ENCODE results near the gene GMDS. TPM values are rescaled to one million over a fixed set of nuclear protein-coding genes. Genes with fewer than 3 reads are reported as not detected.

Gene GMDS
- total and polyA plus RNA-seq, 5 donors: 8.1 to 13.5 (median 12.6) TPM

DNA sequence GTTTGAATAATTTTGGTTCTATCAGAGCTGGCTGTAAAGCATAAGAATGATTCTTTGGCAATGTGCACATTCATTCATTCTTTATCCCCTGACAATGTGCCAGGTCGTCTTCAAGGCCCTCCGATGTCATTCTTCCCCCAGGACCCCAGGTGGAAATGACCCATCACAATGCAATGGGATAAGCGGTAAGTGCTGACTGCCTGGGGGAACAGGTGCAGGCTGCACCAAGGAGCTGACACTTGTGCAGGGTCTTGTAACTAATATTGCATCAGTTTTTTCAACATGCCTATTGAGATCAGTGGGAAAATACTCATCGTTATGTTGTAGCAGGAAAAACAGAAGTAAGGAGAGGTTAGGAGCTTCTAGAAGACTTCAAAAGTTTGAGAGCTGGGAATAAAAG is 530.1 kb downstream of the GMDS start:
- Histone ChIP-seq H3K27me3 (ENCODE audit: control insufficient read depth, insufficient read depth) (no peaks in the 10 kb centered on the region), H3K27ac (ENCODE audit: low read length) (no peak overlapping the region), H3K9me3 (ENCODE audit: control insufficient read depth, low read length) (no peaks in the 10 kb centered on the region), H3K4me1 (ENCODE audit: control insufficient read depth, insufficient read depth, low read length) (no peaks in the 10 kb centered on the region), H3K4me3 (ENCODE audit: low read length) (no peak overlapping the region)
- intact Hi-C loops (cut with DNase I): no loop called here
- ATAC-seq (no peak), DNase-seq (no peak)
- 84% methylated on average over 4 of the region's 4 CpGs for WGBS

DNA sequence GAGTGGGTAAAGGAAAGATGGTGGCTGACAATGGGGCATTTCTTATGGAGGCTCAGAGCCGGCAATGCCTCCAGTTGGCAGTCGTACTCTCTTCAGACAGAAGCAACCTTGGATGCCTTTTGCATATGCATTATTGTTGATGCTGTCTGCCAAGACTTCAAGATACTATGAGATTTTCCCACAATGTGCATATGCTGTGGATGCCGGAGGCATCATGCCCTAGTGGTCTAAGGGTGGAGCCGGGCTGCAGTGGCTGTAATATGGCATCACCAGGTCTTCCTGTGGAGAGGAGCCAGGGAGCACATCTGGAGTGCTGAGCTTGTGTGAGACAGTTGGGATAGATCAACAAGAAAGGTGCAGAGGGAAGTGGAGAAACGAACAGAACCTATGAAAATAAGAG is 530.8 kb downstream of the GMDS start:
- Histone ChIP-seq H3K27me3 (ENCODE audit: control insufficient read depth, insufficient read depth) (no peaks in the 10 kb centered on the region), H3K9me3 (ENCODE audit: control insufficient read depth, low read length) (no peaks in the 10 kb centered on the region), H3K4me1 (ENCODE audit: control insufficient read depth, insufficient read depth, low read length) (no peaks in the 10 kb centered on the region), H3K4me3 (ENCODE audit: low read length) (no peak overlapping the region), H3K27ac (ENCODE audit: low read length) (no peak overlapping the region)
- ATAC-seq (no peak), DNase-seq (no peak)
- WGBS: 93% methylated on average over 5 of the region's 5 CpGs
- intact Hi-C loops (cut with DNase I): no loop called here

GRCh38 chr6:1713016-1713600 is 532.3 kb downstream of the GMDS start:
- Histone ChIP-seq H3K4me3 (ENCODE audit: low read length) (no peak overlapping the region), H3K27me3 (ENCODE audit: control insufficient read depth, insufficient read depth) (no peaks in the 10 kb centered on the region), H3K27ac (ENCODE audit: low read length) (no peak overlapping the region), H3K9me3 (ENCODE audit: control insufficient read depth, low read length) (no peaks in the 10 kb centered on the region), H3K4me1 (ENCODE audit: control insufficient read depth, insufficient read depth, low read length) (no peaks in the 10 kb centered on the region)
- no peak for DNase-seq
- intact Hi-C loops (cut with DNase I): no loop called here
- no peak for ATAC-seq
- 94% methylated on average over 16 of the region's 16 CpGs for WGBS

DNA sequence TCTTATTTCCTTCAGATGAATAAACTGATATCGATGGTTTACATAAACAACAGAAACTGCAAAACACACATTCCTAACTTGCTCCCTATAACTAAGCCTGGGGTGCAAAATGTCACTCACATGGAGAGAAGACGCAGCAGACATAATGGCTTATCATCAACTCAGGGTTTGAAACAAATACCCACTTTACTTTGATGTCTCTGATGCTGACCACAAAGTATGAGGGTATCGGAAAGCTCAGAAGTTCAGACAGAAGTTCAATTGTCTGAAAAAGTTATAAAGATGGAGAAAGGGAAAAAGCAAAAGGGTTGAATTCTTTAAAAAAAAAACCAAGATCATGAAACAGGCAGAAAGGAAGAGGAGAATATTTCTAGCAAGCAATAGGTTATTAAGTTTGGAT is 533.0 kb downstream of the GMDS start:
- intact Hi-C loops (cut with DNase I): no loop called here
- ATAC-seq: no peak
- no peaks in the 10 kb centered on the region for H3K9me3 ChIP-seq (ENCODE audit: control insufficient read depth, low read length)
- H3K4me1 ChIP-seq (ENCODE audit: control insufficient read depth, insufficient read depth, low read length): no peaks in the 10 kb centered on the region
- no peaks in the 10 kb centered on the region for H3K27me3 ChIP-seq (ENCODE audit: control insufficient read depth, insufficient read depth)
- 83% methylated on average over 3 of the region's 3 CpGs for WGBS
- H3K4me3 ChIP-seq (ENCODE audit: low read length): no peak overlapping the region
- no peak overlapping the region for H3K27ac ChIP-seq (ENCODE audit: low read length)
- no peak for DNase-seq

DNA sequence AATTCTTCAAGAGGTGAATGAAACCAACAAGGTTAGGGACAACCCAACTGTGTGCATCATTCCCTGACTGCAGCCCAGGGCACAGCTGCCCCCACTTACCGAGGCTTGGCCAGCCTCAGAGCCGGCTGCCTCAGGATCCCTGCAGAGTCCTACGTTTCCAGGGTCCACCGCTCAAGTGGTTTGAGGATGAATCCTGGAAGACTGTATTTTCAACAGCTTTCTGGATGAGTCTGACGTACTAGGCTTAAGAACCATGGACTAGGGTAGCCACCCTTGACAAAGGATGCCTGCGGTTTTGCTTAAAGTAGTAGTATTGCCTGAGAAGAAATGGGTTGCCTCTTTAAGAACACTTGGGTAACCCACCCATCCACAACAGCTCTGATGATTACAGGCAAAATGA is 534.3 kb downstream of the GMDS start:
- Histone ChIP-seq H3K9me3 (ENCODE audit: control insufficient read depth, low read length) (no peaks in the 10 kb centered on the region), H3K27ac (ENCODE audit: low read length) (no peak overlapping the region), H3K4me3 (ENCODE audit: low read length) (no peak overlapping the region), H3K4me1 (ENCODE audit: control insufficient read depth, insufficient read depth, low read length) (no peaks in the 10 kb centered on the region), H3K27me3 (ENCODE audit: control insufficient read depth, insufficient read depth) (no peaks in the 10 kb centered on the region)
- DNase-seq (no peak), ATAC-seq (no peak)
- 83% methylated on average over 6 of the region's 6 CpGs for WGBS
- intact Hi-C loops (cut with DNase I): no loop called here

DNA sequence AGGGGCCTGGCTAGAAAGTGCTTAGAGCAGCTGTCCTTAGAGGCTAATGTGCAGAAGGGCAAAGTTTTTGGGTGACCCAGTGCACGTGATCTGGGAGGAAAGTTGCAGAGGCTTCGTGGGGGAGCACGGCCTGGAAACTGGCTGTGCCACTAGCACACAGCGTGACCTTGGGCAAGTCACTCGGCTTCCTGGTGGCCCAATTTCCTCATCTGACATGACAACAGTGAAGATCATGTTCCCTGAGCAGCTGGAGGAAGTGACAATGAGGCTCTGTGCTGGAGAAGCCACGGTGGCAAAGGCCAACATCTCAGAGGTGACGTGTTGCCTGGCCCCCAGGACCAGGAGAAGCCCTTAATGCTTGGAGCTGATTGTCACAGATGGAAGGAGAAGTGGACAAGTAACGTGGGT is 536.2 kb downstream of the GMDS start:
- H3K27ac ChIP-seq (ENCODE audit: low read length): no peak overlapping the region
- no peaks in the 10 kb centered on the region for H3K9me3 ChIP-seq (ENCODE audit: control insufficient read depth, low read length)
- ATAC-seq (peak in 1 of 2 donors; percentile 26), DNase-seq (no peak)
- WGBS: 83% methylated on average over 8 of the region's 8 CpGs
- no peaks in the 10 kb centered on the region for H3K4me1 ChIP-seq (ENCODE audit: control insufficient read depth, insufficient read depth, low read length)
- H3K27me3 ChIP-seq (ENCODE audit: control insufficient read depth, insufficient read depth): no peaks in the 10 kb centered on the region
- H3K4me3 ChIP-seq (ENCODE audit: low read length): no peak overlapping the region
- intact Hi-C loops (cut with DNase I): no loop called here

DNA sequence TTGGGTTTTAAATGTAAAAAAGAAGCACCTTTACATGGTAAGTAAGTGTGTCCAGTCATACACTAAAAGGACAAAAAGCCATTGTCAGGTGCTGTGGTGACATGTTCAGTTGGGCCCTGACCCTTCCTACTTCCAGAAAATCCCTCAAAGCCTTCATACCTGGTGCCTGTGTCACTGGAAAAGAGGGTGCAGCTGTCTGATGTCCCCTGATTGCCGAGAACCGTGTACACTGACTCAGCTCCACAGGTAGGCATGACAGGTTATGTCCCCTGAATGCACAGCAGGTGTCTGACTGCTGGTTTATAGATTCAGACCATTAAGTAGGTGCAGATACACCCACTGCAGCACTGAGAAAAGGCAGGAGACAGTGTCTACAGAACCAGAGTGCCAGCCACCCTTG is 536.6 kb downstream of the GMDS start:
- intact Hi-C loops (cut with DNase I): no loop called here
- 97% methylated on average over 2 of the region's 2 CpGs for WGBS
- Histone ChIP-seq H3K9me3 (ENCODE audit: control insufficient read depth, low read length) (no peaks in the 10 kb centered on the region), H3K4me1 (ENCODE audit: control insufficient read depth, insufficient read depth, low read length) (no peaks in the 10 kb centered on the region), H3K27ac (ENCODE audit: low read length) (no peak overlapping the region), H3K4me3 (ENCODE audit: low read length) (no peak overlapping the region), H3K27me3 (ENCODE audit: control insufficient read depth, insufficient read depth) (no peaks in the 10 kb centered on the region)
- ATAC-seq: no peak
- DNase-seq: no peak

DNA sequence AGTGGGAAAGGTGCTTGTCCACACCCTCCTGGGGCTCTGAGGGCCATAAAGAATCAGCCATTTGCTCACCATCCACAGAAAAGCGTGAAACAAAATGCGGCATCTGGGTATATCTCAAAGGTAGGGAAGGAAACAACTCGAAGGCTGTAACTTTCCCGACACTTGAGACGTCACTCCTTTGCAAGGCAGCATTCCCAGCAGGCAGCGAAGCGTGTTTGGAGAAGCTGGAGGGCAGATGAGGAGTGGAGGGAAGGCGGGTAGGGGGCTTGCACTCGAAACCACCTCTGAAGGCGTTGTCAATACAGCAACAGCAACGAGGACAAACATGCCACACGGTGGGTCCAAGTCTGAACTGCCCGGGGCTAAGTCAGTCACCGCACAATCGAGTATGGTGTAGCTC is 537.3 kb downstream of the GMDS start:
- Histone ChIP-seq H3K4me1 (ENCODE audit: control insufficient read depth, insufficient read depth, low read length) (no peaks in the 10 kb centered on the region), H3K27ac (ENCODE audit: low read length) (no peak overlapping the region), H3K4me3 (ENCODE audit: low read length) (no peak overlapping the region), H3K9me3 (ENCODE audit: control insufficient read depth, low read length) (no peaks in the 10 kb centered on the region), H3K27me3 (ENCODE audit: control insufficient read depth, insufficient read depth) (no peaks in the 10 kb centered on the region)
- no peak for ATAC-seq
- 90% methylated on average over 15 of the region's 15 CpGs for WGBS
- intact Hi-C loops (cut with DNase I): no loop called here
- no peak for DNase-seq

DNA sequence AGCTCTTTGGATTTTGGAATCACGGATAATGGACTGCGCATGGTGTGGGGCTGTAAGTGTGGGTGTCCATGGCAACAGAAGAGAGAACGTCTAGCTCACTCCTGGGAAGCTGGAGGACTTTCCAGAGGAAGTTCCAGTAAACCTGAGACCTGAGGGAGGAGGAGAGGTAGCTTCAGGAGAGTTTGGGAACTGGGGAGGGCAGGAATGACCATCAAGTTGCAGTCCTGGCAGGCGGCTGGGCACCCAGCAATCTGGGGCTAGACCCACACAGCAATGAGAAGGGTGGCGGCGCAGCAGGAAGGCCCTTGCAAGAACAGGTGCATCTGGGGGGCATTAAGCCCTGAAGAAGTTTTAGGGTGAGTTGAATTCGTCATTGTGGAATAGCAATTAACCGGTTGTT is 539.8 kb downstream of the GMDS start:
- no peaks in the 10 kb centered on the region for H3K4me1 ChIP-seq (ENCODE audit: control insufficient read depth, insufficient read depth, low read length)
- intact Hi-C loops (cut with DNase I): no loop called here
- H3K27ac ChIP-seq (ENCODE audit: low read length): no peak overlapping the region
- ATAC-seq (no peak), DNase-seq (no peak)
- no peaks in the 10 kb centered on the region for H3K9me3 ChIP-seq (ENCODE audit: control insufficient read depth, low read length)
- 95% methylated on average over 8 of the region's 8 CpGs for WGBS
- H3K4me3 ChIP-seq (ENCODE audit: low read length): no peak overlapping the region
- no peaks in the 10 kb centered on the region for H3K27me3 ChIP-seq (ENCODE audit: control insufficient read depth, insufficient read depth)

- Histone ChIP-seq H3K9me3 (ENCODE audit: control insufficient read depth, low read length) (no peaks in the 10 kb centered on the region), H3K27me3 (ENCODE audit: control insufficient read depth, insufficient read depth) (no peaks in the 10 kb centered on the region), H3K27ac (ENCODE audit: low read length) (no peak overlapping the region), H3K4me3 (ENCODE audit: low read length) (no peak overlapping the region), H3K4me1 (ENCODE audit: control insufficient read depth, insufficient read depth, low read length) (no peaks in the 10 kb centered on the region)
- ATAC-seq: no peak
- no peak for DNase-seq
- WGBS: 88% methylated on average over 4 of the region's 4 CpGs
- intact Hi-C loops (cut with DNase I): no loop called here
These were observed 540.2 kb downstream of the GMDS start for GRCh38 chr6:1705183-1705582.

DNA sequence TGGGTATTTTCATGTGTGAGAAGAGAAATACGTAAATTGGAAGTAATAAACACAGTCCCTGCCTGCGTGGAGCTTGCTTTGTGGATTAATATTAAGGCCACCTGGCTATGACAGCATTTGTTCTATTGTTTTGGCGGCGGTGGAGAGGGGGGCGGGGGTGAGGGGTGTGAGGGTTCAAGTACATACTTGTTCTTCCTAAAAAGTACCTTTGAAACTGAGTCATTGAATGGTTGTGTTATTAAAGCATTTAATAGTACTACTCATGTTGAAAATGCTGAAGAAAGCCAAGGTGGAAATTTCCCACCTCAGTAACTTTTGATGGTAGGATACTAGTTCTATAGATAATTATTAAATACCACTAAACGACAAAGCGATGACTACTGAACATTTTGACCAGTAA is 540.7 kb downstream of the GMDS start:
- H3K9me3 ChIP-seq (ENCODE audit: control insufficient read depth, low read length): no peaks in the 10 kb centered on the region
- no peak overlapping the region for H3K27ac ChIP-seq (ENCODE audit: low read length)
- DNase-seq (no peak), ATAC-seq (no peak)
- H3K4me3 ChIP-seq (ENCODE audit: low read length): no peak overlapping the region
- 77% methylated on average over 7 of the region's 7 CpGs for WGBS
- intact Hi-C loops (cut with DNase I): no loop called here
- H3K27me3 ChIP-seq (ENCODE audit: control insufficient read depth, insufficient read depth): no peaks in the 10 kb centered on the region
- H3K4me1 ChIP-seq (ENCODE audit: control insufficient read depth, insufficient read depth, low read length): no peaks in the 10 kb centered on the region

- Histone ChIP-seq H3K27me3 (ENCODE audit: control insufficient read depth, insufficient read depth) (no peaks in the 10 kb centered on the region), H3K4me3 (ENCODE audit: low read length) (no peak overlapping the region), H3K9me3 (ENCODE audit: control insufficient read depth, low read length) (no peaks in the 10 kb centered on the region), H3K4me1 (ENCODE audit: control insufficient read depth, insufficient read depth, low read length) (no peaks in the 10 kb centered on the region), H3K27ac (ENCODE audit: low read length) (no peak overlapping the region)
- intact Hi-C loops (cut with DNase I): no loop called here
- WGBS: 70% methylated on average over 6 of the region's 6 CpGs
- no peak for DNase-seq
- ATAC-seq: no peak
These were observed 541.5 kb downstream of the GMDS start for GRCh38 chr6:1703923-1704322.
